CMK (cell line): ENCODE data around the gene HGS.

Experiments
- DNase-seq: peaks from one replicate; pipeline ENCODE4 v3.0.0-alpha.2; 2010; ENCODE audit warnings: low read depth

HGS gene

GRCh38 chr17:81686614-81687013, 2.8 kb downstream of the HGS start:
- no peak for DNase-seq

- no peak for DNase-seq
Measured at GRCh38 chr17:81687770-81688541, 4.1 kb downstream of the HGS start.

DNA sequence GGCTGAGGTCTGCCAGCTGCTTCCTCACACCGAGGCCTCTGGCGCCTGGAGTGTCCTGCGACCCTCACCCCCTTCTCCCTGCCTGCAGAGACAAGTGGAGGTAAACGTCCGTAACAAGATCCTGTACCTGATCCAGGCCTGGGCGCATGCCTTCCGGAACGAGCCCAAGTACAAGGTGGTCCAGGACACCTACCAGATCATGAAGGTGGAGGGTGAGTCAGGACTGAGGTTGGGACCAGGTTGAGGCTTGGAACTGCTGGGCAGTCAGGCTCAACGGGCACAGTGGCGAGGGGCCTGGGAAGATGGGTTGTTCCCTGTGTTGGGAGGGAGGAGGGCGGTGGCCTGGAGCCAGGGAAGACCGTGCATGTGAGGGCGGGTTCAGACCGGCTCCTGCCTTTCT, 4.8 kb downstream of the HGS start:
- DNase-seq = no peak

DNA sequence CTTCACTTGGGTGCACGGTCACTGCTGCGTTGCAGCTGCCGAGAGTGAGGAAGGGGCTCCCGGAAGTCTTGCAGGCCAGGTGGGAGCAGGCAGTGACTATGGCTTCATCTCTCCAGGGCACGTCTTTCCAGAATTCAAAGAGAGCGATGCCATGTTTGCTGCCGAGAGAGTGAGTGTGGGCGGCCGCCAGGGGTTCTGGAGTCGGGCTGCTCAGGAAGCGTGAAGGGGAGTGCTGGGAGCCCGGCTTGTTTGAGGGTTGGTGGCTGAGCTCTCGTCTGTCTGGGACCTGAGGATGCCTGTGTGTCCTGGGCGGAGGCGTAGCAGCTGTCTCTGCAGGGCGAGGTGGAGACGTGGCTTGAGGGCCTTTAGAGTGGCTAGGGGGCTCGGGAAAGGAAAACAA, 6.3 kb downstream of the HGS start:
- no peak for DNase-seq

DNA sequence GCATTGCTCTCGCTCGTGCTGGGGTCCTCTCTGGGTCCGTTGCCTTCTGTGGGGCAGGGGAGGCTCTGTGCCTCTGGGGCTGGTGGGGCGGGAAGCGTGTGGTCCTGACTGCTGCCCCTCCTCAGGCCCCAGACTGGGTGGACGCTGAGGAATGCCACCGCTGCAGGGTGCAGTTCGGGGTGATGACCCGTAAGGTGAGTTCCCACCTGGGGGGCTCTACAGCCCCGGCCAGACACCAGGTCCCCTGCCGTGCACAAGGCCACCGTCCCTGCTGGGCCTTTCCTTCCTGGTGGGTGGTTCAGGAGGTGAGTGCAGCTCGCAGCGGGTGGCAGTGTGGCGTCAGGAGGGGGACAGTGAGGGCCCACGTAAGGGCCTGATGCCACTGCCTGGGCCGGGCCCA, 6.7 kb downstream of the HGS start:
- DNase-seq = no peak

- no peak for DNase-seq
Measured at GRCh38 chr17:81691196-81691595, 7.4 kb downstream of the HGS start.

DNA sequence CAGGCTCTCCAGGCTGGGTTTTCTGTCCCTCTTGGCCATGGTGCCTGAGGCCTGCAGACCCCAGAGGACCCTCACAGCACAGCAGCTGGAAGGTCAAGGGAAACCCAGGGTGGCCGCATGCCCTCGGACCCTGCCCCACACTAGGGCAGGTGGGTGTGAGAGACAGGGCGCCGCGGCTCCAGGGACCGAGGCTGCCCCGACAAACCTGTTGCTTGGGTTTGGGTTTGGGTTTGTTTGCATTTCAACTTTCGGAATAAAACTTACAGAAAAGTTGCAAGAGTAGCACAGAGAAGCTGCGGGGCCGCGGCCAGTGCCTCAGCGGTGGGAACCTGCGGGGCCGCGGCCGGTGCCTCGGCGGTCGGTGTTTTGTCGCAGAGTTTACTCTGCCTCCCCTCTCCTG, 7.8 kb downstream of the HGS start:
- DNase-seq = no peak

DNA sequence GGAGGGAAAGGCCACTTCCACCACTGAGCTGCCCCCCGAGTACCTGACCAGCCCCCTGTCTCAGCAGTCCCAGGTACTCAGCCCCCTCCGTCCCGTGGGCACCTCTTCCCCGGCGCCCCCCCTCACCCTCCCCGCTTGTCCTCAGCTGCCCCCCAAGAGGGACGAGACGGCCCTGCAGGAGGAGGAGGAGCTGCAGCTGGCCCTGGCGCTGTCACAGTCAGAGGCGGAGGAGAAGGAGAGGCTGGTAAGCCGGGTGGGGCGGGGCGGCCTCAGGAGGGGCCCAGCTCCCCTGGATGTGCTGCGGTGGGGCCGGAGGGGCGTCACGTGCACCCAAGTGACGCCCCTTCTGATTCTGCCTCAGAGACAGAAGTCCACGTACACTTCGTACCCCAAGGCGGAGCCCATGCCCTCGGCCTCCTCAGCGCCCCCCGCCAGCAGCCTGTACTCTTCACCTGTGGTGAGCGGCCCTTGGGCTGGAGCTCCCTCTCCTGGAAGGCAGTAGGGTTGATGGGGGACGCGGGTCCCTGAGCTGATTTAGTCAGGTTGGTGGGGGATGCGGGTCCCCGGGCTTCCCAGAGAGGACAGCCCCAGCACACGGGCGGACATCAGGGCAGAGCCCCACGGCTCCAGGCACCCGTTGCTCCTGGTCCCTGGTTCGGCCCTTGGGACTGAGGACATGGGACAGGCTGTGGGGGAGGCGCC, 9.8 kb downstream of the HGS start:
- no peak for DNase-seq

DNA sequence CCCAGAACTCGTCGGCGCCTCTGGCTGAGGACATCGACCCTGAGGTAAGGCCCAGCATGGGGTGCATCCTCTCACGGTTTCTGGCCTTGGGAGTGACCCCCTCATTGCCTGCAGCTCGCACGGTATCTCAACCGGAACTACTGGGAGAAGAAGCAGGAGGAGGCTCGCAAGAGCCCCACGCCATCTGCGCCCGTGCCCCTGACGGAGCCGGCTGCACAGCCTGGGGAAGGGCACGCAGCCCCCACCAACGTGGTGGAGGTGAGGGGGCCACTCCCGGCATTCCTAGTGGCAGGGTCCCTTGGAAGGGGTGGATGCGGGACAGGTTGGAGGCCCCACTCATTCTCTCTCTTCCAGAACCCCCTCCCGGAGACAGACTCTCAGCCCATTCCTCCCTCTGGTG, 11.0 kb downstream of the HGS start:
- no peak for DNase-seq

DNA sequence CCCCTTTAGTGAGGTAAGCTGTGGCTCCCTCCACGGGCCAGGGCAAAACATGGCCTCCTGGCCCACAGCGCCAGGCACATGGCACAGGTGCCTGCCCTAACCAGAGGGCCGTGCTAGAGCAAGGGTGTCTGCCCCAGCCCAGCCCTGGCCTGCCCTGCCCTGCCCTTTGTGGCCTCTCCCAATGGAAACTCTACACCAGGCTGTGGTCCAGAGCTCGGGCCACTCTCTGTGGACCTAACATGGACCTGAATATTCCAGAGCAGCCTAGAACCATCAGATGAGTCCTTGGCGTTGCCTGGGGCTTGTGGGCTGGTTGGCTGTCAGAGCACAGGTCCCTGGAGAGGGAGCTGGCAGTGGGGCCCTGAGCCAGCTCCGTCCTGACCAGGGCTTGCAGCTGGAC, 11.4 kb downstream of the HGS start:
- DNase-seq = no peak

DNA sequence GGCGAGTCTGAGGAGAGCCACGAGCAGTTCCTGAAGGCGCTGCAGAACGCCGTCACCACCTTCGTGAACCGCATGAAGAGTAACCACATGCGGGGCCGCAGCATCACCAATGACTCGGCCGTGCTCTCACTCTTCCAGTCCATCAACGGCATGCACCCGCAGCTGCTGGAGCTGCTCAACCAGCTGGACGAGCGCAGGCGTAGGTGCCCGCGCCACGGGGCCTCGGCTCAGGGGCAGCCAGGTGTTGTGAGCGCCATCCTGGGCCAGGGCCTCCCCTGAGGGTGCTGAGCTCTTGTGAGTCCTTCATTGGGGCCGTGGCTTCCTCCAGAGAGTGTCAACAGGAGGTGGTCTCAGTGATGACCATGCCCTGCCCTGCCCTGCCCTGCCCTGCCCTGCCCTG, 12.0 kb downstream of the HGS start:
- no peak for DNase-seq

DNA sequence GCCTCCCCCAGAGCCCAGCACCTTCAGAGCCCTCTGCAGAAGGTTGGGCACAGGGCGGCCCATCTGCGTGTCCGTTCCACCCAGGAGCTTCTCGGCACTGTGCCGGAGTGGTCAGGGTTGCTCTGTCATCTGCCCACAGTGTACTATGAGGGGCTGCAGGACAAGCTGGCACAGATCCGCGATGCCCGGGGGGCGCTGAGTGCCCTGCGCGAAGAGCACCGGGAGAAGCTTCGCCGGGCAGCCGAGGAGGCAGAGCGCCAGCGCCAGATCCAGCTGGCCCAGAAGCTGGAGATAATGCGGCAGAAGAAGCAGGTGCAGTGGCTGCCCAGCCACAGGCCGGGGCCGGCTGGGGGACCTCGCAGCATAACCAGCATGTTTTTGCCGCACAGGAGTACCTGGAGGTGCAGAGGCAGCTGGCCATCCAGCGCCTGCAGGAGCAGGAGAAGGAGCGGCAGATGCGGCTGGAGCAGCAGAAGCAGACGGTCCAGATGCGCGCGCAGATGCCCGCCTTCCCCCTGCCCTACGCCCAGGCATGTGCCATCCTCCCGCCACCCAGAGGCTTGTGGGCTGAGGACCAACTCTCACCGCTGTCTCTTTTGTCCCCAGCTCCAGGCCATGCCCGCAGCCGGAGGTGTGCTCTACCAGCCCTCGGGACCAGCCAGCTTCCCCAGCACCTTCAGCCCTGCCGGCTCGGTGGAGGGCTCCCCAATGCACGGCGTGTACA, 12.6 kb downstream of the HGS start:
- no peak for DNase-seq

GRCh38 chr17:81697261-81698044, 13.6 kb downstream of the HGS start:
- no peak for DNase-seq

- DNase-seq = no peak
Measured at GRCh38 chr17:81700353-81701287, 16.8 kb downstream of the HGS start.

- DNase-seq = no peak
Measured at GRCh38 chr17:81701288-81702071, 17.7 kb downstream of the HGS start.

- peak; percentile 87 for DNase-seq
Measured at GRCh38 chr17:81702934-81703746, 19.3 kb downstream of the HGS start, which contains the start of gene MRPL12. Gene MRPL12 (plus strand): TSS chr17:81703367. CDS start chr17:81703502, 135 bp downstream.

DNA sequence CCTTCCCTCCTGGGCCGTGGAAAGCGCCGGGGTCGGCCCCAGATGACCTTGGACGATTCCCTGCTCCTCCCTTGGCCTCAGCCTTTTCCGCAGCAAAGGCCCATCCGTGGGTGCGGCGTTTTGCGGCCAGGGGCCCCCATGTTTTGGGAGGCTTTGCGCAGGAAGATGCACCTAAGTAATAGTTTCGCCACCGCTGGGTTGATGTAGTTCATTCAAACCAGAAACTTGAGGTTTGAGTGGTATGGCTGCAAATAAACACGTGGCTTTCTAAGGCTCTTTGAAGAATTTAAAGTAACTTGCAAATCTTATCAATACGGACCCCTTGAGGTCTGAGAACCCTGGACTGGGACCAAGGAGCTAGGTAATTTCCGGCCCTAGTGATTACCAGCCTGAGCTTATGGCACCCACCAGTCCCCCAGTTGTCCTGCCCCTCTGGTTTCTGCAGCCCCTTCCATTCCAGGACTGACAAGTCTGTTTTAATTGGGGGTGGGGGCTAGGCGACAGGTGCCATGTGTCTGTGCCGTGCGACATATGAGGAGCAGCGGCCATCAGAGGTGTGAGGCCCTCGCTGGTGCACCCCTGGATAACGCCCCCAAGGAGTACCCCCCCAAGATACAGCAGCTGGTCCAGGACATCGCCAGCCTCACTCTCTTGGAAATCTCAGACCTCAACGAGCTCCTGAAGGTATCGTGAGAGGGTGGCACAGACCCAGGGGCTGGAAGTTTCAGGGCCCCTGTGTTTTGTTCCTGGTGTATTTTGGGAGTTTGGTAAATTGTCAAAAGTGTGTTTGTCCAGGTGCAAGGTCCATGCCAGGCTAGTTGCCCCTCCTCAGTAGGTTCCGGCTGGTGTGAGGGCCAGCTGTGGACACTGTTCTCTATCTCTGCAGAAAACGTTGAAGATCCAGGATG, 20.2 kb downstream of the HGS start:
- DNase-seq = no peak

- no peak for DNase-seq
Measured at GRCh38 chr17:81705518-81706231, 21.9 kb downstream of the HGS start.
